SIG-M5 treated with dmso at 0.1 percent for 504 hours (cell line): Measurements from ENCODE around the gene ANKRD11.
"Not testable (repeated sequence)": the region's sequence is repeated elsewhere in the genome, so short reads cannot be mapped to it uniquely, and the experiment has no call there.

Experiments
- DNase-seq: peaks from one replicate; lab custom pipeline; 2025; ENCODE audit not compliant: unreplicated experiment; lab: John Stamatoyannopoulos, UW

The ANKRD11 gene

GRCh38 chr16:89368604-89369249 is 121.6 kb downstream of the ANKRD11 start:
- no peak for DNase-seq

DNA sequence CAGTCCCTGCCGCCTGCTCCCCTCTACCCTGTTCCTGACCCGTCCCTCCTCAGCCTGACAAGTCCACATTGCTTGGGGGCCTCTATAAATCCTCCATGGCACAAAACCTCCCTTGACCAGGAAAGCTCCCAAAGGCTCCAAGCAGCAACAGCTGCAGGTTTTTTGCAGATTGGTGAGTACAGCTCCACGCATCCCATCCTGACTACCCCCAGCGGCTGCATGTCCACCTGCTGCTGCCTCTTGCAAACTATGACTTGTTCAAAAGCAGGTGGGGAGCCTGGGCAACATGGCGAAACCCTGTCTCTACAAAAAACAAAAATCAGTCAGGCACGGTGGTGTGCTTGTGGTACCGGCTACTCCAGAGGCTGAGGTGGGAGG is 122.8 kb downstream of the ANKRD11 start:
- no peak for DNase-seq

- DNase-seq = no peak
Measured at GRCh38 chr16:89366561-89367537, 123.5 kb downstream of the ANKRD11 start.

DNA sequence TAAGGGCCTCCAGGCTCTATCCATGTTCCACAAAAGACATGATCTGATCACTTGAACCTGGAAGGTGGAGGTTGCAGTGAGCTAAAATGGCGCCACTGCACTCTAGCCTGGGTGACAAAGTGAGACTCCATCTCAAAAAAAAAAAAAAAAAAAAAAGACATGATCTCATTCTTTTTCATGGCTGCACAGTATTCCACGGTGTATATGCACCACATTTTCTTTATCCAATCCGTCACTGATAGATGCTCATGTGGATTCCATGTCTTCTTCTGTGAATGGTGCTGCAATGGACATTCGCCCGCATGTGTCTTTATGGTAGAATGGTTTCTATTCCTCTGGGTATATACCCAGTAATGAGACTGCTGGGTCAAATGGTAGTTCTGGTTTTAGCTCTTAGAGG is 124.4 kb downstream of the ANKRD11 start:
- no peak for DNase-seq

DNA sequence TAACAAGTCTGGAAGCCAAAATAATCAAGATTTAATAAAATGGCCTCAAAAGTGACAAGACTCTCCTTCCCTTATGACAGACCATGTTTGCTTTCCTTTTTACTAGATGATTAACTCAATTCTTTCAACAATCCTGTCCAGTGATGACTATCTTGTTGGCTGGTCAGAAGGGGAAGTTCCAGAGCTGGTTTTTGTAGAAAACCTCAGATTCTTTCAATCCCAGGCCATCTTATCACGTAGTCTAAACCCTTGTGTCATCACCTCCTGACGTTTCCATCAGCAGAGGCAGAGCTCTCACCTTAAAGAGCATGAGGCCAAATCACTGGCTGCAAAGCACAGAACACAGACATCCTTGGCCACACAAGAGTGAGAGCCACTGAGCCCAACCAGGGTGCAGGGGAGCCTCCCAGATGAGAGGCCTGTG is 125.3 kb downstream of the ANKRD11 start:
- DNase-seq = no peak

DNA sequence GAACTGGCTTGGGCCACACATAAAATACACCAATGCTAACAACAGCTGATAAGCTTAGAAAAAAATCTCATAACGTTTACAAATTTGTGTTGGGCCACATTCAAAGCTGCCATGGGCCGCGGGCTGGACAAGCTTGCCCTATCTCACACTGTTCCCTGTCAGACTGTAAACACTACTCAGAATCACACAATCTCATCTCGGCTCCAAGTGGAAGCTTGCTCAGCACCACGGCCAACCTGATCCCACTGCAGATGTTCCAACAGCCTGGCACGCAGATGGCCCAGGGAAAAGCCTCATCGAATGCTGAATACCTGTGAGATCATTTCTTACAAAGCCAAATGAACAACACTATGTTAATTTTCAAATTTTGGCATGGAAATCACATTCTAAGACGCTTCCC is 125.8 kb downstream of the ANKRD11 start:
- DNase-seq = no peak

GRCh38 chr16:89363621-89364393 is 126.6 kb downstream of the ANKRD11 start:
- DNase-seq = peak; percentile 38

DNA sequence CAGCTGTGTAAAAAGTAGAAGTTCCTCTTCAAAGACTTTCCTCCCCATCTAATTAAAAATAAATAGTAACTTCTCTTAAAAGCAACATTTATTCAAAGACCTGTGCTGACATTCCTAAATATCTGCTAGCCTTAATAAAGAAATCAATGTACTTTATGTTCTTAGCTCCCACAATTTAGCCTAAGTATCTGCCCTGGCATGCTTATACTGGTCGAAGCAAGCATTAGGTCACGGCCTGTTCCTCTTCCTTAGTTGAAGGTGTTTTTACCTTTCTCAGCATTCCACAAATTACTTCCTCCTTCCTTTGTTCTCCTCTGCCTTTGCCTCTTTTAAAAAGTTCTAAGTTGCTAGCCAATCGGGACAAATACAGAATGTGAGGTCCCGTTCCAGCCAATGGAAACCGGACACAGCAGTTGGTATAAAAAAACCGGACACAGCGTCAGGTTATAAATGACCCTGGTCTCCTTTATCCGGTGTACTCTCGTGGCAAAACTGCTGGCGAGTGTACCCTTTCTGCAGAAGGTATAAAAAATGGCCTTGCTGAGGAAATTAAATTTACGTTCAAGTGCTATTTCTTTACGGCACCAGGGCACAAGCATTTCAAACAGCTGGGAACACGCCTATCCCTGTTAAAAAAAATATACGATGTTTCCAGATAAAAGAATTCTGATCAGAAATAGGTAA is 127.7 kb downstream of the ANKRD11 start:
- DNase-seq = not testable (repeated sequence)

DNA sequence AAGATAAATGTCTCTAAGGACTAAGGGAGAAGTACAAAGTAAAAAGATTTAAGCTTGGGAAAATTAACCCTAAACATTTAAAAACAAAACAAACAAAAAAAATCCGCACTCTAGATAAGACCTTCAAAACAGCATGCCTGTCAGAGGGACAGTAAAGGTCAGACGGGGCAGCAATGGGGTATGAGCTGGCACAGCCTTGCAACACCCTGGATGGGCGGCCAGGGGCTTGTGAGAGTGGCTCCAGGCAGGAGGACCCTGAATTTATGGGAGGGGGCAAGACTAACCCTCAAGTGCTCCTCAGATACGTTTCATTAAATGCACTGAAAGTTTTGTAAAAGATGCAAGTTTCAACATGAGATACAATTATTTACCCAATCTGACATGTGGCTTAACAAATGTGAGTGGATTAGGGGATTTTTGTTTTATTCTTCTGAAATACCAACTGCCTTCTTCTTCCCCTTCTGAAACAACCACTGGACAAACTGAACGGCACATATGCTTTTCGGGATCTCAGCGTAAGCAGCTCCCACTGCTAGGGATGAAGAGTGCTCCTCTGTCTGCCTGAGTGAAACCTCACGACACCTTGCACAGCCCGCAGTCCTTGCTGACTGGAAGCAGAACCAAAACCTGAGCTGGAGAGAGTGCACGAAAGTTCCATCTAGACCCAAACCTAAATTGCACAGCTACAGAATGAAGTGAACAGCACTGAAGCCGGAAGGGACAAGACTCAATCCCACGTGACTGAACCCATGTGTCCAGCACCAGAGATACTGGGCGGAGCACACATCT is 128.4 kb downstream of the ANKRD11 start:
- no peak for DNase-seq

DNA sequence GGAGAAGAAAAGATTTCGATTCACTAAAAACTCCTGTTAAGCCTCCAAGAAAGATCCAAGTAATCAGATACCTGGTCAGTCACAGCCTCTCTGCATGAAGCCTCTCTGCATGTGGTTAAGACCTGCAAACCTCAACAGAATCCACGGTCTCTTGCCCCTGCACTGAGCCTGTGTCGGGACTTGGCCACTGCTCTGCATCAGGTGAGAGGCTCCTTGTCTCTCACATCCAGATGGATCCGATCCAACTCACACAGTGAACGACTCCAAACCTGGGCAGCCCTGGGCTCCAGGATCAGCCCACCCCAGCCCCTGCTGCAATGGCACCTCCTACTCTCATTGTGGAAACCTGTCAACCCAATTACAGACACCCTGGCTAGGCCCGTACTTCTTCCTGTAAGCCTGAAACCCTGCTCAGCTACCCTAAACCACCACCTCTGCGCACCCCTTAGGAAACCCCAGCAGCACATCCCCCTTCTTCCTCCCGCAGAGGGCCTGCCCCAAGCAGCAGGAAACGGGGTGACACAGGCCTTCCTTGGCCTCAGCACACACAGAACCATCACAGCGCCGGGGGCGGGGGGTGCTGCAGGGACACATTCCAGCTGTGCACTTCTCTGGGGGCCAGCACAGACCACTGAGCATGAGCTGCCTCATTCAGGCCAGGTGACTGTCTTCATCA is 129.5 kb downstream of the ANKRD11 start:
- DNase-seq = peak; percentile 38

DNA sequence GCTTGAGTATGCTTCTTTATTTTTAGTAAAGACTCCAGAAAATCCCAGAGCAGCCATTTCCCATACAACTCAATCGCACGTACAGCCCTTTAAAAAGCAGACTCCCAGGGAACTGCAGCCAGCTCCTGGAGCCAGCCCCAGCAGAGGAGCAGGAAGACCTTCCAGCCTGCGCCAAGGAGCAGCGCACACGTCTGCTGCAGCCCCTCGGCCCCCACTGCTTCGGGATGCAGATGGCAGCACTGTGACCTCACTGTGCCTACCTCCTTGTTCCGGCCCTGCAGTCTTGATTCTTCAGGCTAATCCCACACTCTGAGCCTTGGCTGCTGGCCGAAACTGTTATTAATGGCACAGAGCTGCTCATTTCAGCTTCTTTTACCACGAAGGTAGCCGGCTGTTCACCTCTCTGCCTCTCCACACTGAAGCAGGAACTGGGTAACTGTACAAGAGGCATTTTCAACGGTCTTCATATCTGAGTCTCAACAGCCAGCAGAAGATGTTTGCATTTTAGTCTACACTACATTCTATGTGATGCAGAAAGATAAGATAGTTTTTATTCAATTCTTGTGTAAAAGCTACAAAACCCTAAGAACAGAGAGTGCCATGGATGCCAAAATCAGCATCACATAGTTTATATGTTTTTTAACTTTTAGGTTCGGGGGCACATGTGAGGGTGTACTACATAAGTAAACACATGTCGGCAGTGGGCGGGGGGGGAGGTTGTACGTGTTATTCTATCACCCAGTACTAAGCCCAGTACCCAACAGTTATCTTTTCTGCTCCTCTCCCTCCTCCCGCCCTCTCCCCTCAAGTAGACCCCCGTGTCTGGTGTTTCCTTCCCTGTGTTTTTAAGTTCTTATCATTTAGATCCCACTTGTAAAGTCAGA is 130.9 kb downstream of the ANKRD11 start:
- no peak for DNase-seq

GRCh38 chr16:89358030-89359005 is 132.0 kb downstream of the ANKRD11 start:
- peak; percentile 30 for DNase-seq

DNA sequence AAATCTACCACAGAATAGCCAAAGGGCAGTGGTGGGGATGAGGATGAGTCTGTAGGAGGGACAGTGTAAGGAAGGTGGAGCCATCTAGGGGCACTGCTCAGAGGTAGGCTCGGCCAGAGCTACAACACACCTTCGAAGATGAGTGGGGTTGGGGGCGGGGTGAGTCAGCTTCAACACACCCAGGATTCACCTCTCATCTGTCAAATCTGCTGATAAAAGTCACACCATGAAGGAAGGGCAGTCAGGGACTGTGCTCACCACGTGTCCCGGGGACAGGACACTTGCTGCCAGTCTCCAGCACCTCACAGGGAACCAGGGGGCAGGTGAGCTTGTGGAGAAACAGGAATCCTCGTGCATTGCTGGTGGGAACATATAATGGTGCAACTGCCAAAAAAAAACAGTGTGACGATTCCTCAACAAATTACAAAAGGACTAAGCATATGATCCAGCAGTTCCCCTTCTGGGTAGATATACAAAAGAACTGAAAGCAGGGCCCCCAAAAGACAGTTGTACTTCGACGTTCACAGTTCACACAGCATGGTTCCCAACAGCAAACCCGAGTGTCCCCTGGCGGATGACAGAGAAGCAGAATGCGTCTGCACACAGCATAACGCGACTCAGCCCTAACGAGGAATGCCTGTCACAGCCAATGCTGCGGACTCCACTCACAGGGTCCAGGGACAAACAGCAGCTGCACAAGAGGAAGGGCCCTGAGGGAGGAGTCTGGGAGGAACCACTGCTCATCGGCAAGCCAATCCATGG is 133.1 kb downstream of the ANKRD11 start:
- peak; percentile 79 for DNase-seq

- no peak for DNase-seq
Measured at GRCh38 chr16:89355686-89356085, 134.7 kb downstream of the ANKRD11 start.

DNA sequence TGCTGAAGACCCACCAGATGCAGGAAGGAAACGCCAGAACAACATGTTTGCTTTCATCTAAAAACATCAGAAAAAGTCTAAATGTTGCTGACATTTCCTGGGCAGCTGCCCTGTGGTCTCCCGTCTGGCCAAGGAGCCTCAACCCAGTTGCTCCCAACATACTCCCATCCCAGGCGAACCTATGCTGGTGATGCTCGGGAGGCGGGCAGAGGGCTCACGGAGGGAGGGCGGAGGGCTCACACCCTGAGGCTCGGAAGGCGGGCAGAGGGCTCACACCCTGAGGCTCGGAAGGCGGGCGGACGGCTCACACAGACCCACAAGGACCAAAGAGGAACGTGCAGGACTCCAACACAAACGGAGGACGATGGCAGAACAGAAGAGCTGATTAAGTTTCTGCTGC is 135.4 kb downstream of the ANKRD11 start:
- DNase-seq = no peak

- DNase-seq = no peak
Measured at GRCh38 chr16:89354325-89354724, 136.0 kb downstream of the ANKRD11 start.
